Daoy (cell line): ENCODE data around the gene RAB11B. TPM values are rescaled to one million over a fixed set of nuclear protein-coding genes. Genes with fewer than 3 reads are reported as not detected.
"Not testable (repeated sequence)": the region's sequence is repeated elsewhere in the genome, so short reads cannot be mapped to it uniquely, and the experiment has no call there.

Source experiments
- DNase-seq: peaks from one replicate; pipeline ENCODE4 v3.0.0-alpha.2; 2015; ENCODE audit warnings: low read depth
- total RNA-seq: library from RNA; depleted of rRNA; stranded (reverse); fragments of >200 nt; shearing (Covaris generic); gene quantifications from 2 replicates; pipeline ENCODE4 v1.2.3, GENCODE V29; 2014

The RAB11B gene
- total RNA-seq, 1 experiment from 2014 or later = 9.0 TPM

DNA sequence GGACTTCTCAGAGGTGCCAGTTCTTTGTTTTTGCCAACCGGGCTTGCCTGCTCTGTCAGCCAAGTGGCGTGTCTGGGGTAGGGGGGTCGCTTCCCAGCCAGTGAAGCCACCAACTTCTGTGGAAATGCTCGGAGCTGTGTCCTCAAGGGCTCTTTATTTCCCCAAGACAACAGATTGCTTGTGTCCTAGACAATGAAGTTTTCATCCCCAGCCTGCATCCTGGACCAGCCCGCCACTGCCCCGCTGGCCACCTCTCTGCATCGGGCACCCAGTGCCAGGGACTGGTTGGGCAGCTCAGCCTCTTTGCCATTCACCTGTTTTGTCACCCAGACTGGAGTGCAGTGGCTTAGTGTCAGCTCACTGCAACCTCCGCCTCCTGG lies 3.7 kb downstream of the RAB11B start:
- no peak for DNase-seq

DNA sequence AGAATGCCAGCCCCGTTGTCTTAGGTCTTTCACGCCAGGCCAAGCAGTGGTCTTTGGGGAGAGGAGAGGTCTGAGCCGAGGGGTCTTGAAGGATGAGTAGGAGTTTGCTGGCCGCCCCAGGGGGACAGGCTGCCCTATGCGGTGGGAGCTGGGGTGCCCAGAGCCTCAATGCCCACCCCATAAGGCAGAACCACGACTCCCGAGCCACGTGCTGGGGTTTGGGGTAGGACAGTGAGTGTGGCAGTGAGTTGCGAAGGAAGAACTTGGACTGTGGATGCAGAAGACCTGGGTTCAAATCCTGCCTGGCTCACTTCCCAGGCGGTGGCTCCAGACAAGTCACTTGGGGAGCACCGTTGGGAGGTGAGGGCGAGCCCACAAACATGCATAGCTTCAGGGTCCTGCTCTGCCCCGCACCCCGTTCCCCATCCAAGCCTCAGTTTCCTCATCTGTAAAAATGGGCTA lies 5.5 kb downstream of the RAB11B start:
- DNase-seq = no peak

GRCh38 chr19:8396185-8396562 lies 6.0 kb downstream of the RAB11B start:
- DNase-seq = no peak

DNA sequence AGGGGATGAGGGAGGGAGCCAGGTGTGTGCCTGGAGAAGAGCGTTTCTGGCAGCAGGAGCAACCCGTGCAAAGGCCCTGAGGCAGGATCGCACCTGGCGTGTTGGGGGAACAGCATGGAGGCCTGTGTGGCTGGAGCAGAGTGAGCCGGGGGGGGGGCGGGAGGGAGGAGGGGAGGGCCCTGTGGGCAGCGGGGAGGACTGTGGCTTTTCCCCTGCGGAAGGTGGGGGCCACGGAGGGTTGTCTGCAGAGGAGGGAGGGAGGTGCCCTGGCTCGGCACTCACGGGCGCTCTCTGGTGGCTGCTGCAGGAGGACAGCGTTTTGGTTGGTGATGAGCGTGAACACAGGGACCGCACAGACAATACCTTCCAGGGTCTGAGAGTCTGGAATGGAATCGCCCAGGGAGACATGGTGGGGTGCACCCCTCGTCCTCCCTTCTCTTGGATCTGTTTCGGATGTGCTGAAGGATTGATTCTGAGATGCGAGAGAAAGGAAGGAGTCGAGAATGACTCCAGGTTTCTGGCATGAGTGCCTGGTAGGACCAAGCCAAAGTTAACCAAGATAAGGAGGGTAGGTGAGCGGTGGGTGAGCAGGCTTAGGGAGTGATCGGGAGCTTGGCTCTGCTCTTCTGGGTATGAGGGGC lies 6.5 kb downstream of the RAB11B start:
- peak; percentile 74 for DNase-seq

DNA sequence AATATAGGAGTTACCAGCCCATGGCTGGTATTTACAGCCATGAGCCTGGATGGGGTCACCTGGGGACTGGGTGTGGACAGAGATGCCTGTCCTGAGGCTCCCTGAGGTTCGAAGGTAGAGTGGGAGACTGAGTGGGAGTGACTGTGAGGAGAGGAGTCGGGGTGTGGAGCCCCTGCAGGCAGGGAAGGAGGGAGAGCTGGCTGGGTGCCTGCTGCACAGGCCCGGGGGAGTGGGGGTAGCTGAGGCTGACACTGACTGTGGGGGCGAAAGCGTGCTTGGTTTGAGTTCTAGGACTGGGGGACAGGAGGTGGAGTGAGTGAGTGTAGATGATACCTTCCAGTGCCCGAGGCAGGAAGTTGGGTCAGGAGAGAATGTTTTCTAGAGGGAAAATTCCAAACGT lies 7.1 kb downstream of the RAB11B start:
- DNase-seq = no peak

DNA sequence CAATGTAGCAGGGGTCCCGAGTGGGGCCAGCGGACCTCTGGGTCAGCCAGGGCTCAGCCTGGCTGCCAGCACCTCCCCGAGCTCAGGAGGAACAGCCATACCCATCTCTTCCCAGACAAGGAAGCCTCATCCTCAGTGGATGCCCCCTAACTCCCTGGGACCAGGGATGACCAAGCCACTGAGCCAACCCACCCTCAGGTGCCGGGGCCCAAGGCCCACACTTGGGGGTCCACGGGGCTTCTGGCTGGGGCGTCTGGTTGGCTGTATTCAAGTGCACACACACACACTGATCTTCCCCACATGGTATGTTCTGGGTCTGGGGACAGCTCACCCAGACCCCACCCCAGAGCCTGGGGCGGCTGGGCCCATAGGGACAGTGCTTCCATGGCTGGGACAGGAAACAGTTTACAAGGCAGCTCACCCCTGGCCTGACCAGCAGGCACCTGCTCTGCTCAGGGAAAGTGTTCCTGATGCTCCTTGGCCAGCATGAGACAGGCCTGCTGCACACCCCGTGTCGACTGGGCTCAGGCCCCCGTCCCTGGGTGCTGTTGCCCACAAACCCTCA lies 7.7 kb downstream of the RAB11B start:
- DNase-seq = no peak

DNA sequence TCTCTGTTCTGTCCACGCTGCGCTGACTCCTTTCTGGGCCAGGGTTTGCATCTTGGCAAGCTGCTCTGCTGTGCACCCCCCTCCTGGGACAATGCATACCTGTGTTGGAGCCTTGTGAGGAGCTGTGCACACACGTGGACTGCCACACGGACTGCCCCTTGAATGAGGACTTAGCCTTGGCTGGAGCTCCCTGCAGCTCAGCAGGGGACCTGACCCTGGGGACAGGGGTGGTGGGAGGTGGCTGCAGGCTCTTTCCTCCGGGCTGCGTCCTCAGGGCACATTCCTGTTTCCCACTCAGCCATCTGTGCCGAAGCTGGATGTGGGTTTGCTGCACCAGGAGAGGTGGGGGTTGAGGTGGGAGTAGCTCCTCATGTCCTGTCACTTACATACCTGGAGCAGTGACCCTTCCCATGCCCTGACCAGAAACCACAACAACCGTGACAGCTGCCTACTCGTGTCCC lies 8.2 kb downstream of the RAB11B start:
- DNase-seq = no peak

- no peak for DNase-seq
Measured at GRCh38 chr19:8399681-8400188, 9.6 kb downstream of the RAB11B start.

GRCh38 chr19:8401981-8402411 lies 11.8 kb downstream of the RAB11B start:
- DNase-seq = no peak

- no peak for DNase-seq
Measured at GRCh38 chr19:8403098-8403819, 13.1 kb downstream of the RAB11B start.

- no peak for DNase-seq
Measured at GRCh38 chr19:8403820-8404109, 13.6 kb downstream of the RAB11B start.

GRCh38 chr19:8404391-8405151 lies 14.4 kb downstream of the RAB11B start:
- DNase-seq = no peak

DNA sequence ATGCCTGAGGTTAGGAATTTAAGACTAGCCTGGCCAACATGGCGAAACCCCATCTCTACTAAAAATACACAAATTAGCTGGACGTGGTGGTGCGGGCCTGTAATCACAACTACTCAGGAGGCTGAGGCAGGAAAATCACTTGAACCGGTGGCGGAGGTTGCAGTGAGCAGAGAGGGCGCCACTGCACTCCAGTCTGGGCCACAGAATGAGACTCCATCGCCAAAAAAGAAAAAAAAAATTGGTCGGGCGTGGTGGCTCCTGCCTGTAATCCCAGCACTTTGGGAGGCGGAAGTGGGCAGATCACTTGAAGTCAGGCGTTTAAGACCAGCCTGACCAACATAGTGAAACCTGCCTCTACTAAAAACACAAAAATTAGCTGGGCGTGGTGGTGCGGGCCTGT lies 20.6 kb downstream of the RAB11B start:
- not testable (repeated sequence) for DNase-seq

- peak; percentile 98 for DNase-seq
Measured at GRCh38 chr19:8412783-8413628, 22.8 kb downstream of the RAB11B start, which contains the start of gene MARCHF2. Gene MARCHF2 (plus strand): TSS chr19:8413305. CDS start chr19:8421841, 8,536 bp downstream.

DNA sequence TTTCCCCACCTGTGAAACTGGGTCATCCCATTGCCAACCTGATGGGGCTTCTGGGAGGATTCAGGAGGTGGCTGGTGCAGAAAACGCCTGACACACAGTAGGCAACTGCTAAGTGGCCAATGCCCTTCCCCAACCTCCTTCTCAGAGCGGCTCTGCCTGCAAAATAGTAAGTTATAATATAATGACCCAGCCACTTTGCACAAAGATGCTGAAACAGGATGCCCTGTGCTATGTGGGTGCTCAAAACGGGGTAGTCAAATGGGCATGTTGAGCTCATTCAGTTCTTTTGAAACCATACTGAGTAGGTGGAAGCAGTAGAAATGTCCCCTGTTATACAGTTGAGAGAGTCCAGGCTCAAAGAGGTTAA lies 23.5 kb downstream of the RAB11B start:
- no peak for DNase-seq

GRCh38 chr19:8416796-8417195 lies 26.6 kb downstream of the RAB11B start:
- no peak for DNase-seq

DNA sequence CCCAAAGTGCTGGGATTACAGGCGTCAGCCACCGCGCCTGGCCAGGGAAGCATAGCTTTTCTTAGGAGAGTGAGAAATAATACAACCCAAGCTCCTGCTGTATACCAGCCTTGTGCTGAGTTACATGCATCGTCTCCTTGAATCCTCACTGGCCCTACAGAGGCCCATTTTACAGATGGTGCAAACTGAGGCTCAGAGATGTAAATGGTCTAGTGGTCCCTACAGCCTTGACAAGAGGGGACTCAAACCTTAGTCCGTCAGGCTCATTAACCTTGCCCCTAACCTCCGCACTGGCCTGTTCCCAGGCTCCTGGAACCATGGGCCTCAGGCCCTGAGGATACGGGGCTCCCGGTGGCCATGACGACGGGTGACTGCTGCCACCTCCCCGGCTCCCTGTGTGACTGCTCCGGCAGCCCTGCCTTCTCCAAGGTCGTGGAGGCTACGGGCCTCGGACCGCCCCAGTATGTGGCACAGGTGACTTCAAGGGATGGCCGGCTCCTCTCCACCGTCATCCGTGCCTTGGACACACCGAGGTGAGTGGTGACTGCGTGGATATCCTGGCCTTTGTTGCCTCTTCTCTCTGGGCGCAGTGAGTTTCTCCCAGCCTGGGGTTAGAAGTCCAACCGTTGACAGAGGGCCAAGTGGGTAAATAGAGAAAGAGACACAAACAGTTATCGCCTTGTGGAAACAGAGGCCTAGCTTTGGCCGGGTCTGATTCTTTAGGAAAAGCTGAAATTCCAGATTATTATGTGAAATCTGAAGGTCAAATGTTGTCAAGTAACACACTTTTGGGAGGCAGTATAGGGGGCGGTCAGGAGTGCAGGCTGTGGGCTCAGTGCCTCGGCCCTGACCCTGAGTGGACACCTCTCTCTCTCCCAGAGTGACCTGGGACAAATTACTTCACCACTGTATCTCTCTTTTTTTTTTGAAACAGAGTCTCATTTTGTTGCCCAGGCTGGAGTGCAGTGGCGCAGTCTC lies 31.6 kb downstream of the RAB11B start:
- no peak for DNase-seq

GRCh38 chr19:8423817-8424223 lies 33.7 kb downstream of the RAB11B start:
- peak; percentile 96 for DNase-seq

GRCh38 chr19:8425331-8425730 lies 35.2 kb downstream of the RAB11B start:
- not testable (repeated sequence) for DNase-seq

DNA sequence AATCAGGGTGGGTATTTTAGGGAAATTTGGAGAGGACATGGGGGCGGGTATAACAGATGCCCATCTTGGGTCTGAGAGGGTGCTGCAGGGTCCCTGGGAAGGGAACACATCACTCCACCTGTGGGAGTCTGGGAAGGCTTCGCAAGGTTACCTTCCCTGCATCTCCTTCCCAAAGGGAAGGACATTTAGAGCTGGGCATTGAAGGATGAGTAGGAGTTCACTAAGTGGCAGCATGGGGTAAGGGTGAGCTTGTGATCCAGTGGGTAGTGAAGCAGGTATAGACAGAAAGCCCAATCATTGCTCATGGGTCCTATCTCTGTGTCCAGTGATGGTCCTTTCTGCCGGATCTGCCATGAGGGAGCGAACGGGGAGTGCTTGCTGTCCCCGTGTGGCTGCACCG lies 36.1 kb downstream of the RAB11B start:
- no peak for DNase-seq
